ENCODE data around the gene KRTAP2-3. TPM values are rescaled to one million over a fixed set of nuclear protein-coding genes. Genes with fewer than 3 reads are reported as not detected.

Gene KRTAP2-3
- polyA plus RNA-seq, 2 of the 4 experiments (the other 2 are of a cell fraction): not detected

DNA sequence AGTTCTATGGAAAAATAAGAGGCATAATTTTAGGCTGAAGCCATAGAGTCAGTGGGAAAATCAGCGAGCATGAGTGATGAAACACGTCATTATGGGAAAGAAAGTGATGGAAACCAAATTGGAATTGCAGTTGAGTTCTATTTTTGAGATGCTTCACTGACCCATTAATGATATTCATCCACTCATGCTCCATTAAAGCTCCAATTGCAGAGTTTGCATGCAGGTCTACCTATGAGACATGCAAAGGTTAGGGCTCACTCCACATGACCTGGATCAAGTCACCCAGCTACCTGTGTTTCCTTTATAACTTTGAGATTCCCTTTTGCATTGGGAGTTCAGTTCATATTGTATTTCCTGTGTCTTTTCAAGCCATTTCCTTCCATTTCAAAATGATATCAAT is 13.8 kb upstream of the KRTAP2-3 start:
- DNase-seq (ENCODE audit: low read depth in 1 of 2, low spot score in 1 of 2) (no peak), FAIRE-seq (no peak), ATAC-seq (no peak)
- H3K9me3 ChIP-seq: no peaks in the 10 kb centered on the region
- POLR2A ChIA-PET: no interaction called here
- no peak overlapping the region for H3K4me3 ChIP-seq
- H3K4me2 ChIP-seq: no peak overlapping the region
- H3K27ac ChIP-seq: no peak overlapping the region
- TF ChIP-seq CHD2 (IDR thresholded peaks at IDR 0.05; ENCODE audit: low read length, partially characterized antibody): no peak
- no peaks in the 10 kb centered on the region for H3K4me1 ChIP-seq
- WGBS (ENCODE audit: missing lambda C conversion rate): 82% methylated on average over 2 of the region's 2 CpGs
- CTCF ChIA-PET: no interaction called here

DNA sequence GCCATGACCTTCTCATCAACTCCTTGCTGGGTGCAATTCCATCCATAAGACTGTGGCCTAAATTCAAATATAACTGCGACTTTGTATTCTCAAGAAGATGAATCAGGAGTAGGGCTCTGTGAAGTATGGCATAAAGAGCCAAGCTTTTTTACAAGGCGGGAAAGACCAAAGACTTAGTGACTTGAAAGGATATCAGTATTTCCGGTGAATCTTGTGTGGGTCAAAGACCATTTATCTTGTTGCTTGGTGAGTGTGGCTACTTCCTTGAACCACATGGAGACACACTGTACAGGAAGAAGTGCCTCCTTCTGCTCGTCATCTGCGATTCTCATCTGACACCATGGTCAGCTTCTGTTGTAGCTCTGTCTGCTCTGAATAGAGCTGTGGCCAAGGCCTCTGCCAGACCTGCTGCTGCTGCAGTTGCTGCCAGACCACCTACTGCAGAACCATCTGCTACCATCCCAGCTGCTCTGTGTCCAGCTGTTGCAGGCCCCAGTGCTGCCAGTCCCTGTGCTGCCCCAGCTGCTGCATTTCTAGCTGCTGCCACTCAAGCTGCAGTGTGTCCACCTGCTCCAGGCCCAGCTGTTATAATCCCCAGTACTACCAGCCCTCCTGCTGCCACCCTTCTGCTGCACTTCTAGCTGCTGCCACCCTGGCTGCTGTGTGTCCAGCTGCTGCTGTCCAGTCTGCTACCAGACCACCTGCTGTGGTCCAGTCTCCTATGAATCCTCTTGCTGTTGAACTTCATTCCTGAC is 11.9 kb upstream of the KRTAP2-3 start:
- FAIRE-seq (no peak), DNase-seq (ENCODE audit: low read depth in 1 of 2, low spot score in 1 of 2) (no peak), ATAC-seq (peak in 1 of 2 experiments; percentile 40; a peak in 1 of 6 replicates)
- H3K4me1 ChIP-seq: no peaks in the 10 kb centered on the region
- no peak for TF ChIP-seq MAX (IDR thresholded peaks at IDR 0.05)
- H3K4me2 ChIP-seq: no peak overlapping the region
- ChIA-PET POLR2A (no interaction called here), CTCF (interaction anchor here (0.6 to 1.3 kb wide), 5 partner anchors 19 to 591 kb away, joined by 3 to 5 read pairs (median 3); no protein-coding TSS in a partner anchor)
- WGBS (ENCODE audit: missing lambda C conversion rate): 94% methylated on average over 5 of the region's 5 CpGs
- H3K4me3 ChIP-seq: no peak overlapping the region
- H3K27ac ChIP-seq: no peak overlapping the region
- no peaks in the 10 kb centered on the region for H3K9me3 ChIP-seq

- Histone ChIP-seq H3K4me2 (no peak overlapping the region), H3K27ac (no peak overlapping the region), H3K4me3 (no peak overlapping the region), H3K9me3 (no peaks in the 10 kb centered on the region), H3K4me1 (peaks cover 7% of the 10 kb centered on the region; the same call in 2 of the 3 replicates)
- DNase-seq (ENCODE audit: low read depth in 1 of 2, low spot score in 1 of 2): no peak
- WGBS (ENCODE audit: missing lambda C conversion rate): 88% methylated on average over 3 of the region's 3 CpGs
- CTCF ChIA-PET: interaction anchor here (2.5 kb wide), 1 partner anchor 10 kb away, joined by 6 read pairs; no protein-coding TSS in a partner anchor
- no peak for TF ChIP-seq POLR2A (IDR thresholded peaks at IDR 0.05; ENCODE audit: low read length)
- FAIRE-seq: no peak
- ATAC-seq: no peak
- POLR2A ChIA-PET: no interaction called here
Observed at GRCh38 chr17:41069031-41069430, 9.1 kb upstream of the KRTAP2-3 start.

- CTCF ChIA-PET: interaction anchor here (1.7 to 2.5 kb wide), 2 partner anchors 8 to 158 kb away, joined by 4 to 6 read pairs; no protein-coding TSS in a partner anchor
Observed at GRCh38 chr17:41067281-41067680, 7.4 kb upstream of the KRTAP2-3 start.

More at GRCh38 chr17:41067281-41067680, 7.4 kb upstream of the KRTAP2-3 start:
- TF ChIP-seq MYC (IDR thresholded peaks at IDR 0.05; ENCODE audit: borderline replicate concordance, low read length) (no peak), CEBPB (IDR thresholded peaks at IDR 0.05) (no peak), RAD21 (conservative IDR thresholded peaks at IDR 0.05 in 1 of 2, IDR thresholded peaks at IDR 0.05 in 1 of 2) (no peak), NFE2L2 (conservative IDR thresholded peaks at IDR 0.05; ENCODE audit: low read length) (no peak), HEYL (CRISPR knock-in tag; IDR thresholded peaks at IDR 0.05) (no peak), KDM5A (IDR thresholded peaks at IDR 0.05) (no peak), RNF2 (IDR thresholded peaks at IDR 0.05; ENCODE audit: borderline replicate concordance, low read depth) (no peak), REST (IDR thresholded peaks at IDR 0.05) (no peak), MAX (IDR thresholded peaks at IDR 0.05) (no peak), HOXA7 (CRISPR knock-in tag; IDR thresholded peaks at IDR 0.05) (no peak), HMGXB4 (CRISPR knock-in tag; IDR thresholded peaks at IDR 0.05; ENCODE audit: borderline replicate concordance) (no peak), MAZ (IDR thresholded peaks at IDR 0.05; ENCODE audit: borderline replicate concordance, low read depth, low read length) (no peak)
- TF ChIP-seq, protein P1, sequence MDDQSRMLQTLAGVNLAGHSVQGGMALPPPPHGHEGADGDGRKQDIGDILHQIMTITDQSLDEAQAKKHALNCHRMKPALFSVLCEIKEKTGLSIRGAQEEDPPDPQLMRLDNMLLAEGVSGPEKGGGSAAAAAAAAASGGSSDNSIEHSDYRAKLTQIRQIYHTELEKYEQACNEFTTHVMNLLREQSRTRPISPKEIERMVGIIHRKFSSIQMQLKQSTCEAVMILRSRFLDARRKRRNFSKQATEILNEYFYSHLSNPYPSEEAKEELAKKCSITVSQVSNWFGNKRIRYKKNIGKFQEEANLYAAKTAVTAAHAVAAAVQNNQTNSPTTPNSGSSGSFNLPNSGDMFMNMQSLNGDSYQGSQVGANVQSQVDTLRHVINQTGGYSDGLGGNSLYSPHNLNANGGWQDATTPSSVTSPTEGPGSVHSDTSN (IDR thresholded peaks at IDR 0.05): no peak
- TF ChIP-seq, protein P2, sequence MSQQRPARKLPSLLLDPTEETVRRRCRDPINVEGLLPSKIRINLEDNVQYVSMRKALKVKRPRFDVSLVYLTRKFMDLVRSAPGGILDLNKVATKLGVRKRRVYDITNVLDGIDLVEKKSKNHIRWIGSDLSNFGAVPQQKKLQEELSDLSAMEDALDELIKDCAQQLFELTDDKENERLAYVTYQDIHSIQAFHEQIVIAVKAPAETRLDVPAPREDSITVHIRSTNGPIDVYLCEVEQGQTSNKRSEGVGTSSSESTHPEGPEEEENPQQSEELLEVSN (IDR thresholded peaks at IDR 0.05; ENCODE audit: borderline replicate concordance, low read depth): no peak
- TF ChIP-seq, protein P3, sequence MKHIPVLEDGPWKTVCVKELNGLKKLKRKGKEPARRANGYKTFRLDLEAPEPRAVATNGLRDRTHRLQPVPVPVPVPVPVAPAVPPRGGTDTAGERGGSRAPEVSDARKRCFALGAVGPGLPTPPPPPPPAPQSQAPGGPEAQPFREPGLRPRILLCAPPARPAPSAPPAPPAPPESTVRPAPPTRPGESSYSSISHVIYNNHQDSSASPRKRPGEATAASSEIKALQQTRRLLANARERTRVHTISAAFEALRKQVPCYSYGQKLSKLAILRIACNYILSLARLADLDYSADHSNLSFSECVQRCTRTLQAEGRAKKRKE (CRISPR knock-in tag; IDR thresholded peaks at IDR 0.05; ENCODE audit: low read depth): no peak
- peaks cover 10% of the 10 kb centered on the region for H3K4me1 ChIP-seq
- H3K9me3 ChIP-seq: no peaks in the 10 kb centered on the region
- H3K4me2 ChIP-seq: no peak overlapping the region
- ATAC-seq: no peak
- no peak overlapping the region for H3K27ac ChIP-seq
- FAIRE-seq: peak; percentile 56
- no peak overlapping the region for H3K4me3 ChIP-seq
- POLR2A ChIA-PET: no interaction called here
- no peak for DNase-seq (ENCODE audit: low read depth in 1 of 2, low spot score in 1 of 2)
